GM13976 (cell line): Measurements from ENCODE around the gene SGSM1.
"Not testable (repeated sequence)": the region's sequence is repeated elsewhere in the genome, so short reads cannot be mapped to it uniquely, and the experiment has no call there.

Experiments
- DNase-seq: peaks from one replicate; pipeline ENCODE4 v3.0.0; 2012; ENCODE audit warnings: low spot score
- in situ Hi-C: fragments of 300-500 bp; cut with MboI; formaldehyde crosslinking; loops from one replicate; pipeline ENCODE4 v1.12.0; 2022; ENCODE audit warnings: low sequenced_read_pairs, mixed read lengths, inconsistent platforms; ENCODE audit not compliant: unreplicated experiment
- TF ChIP-seq, protein P1 (sequence below): IDR thresholded peaks from 2 replicates; pipeline ENCODE4 v1.5.1; 2012; ENCODE audit warnings: borderline replicate concordance, mild to moderate bottlenecking; ENCODE audit not compliant: insufficient read depth; ENCODE audit errors: extremely low read depth, missing control alignments, control extremely low read depth

SGSM1 gene

DNA sequence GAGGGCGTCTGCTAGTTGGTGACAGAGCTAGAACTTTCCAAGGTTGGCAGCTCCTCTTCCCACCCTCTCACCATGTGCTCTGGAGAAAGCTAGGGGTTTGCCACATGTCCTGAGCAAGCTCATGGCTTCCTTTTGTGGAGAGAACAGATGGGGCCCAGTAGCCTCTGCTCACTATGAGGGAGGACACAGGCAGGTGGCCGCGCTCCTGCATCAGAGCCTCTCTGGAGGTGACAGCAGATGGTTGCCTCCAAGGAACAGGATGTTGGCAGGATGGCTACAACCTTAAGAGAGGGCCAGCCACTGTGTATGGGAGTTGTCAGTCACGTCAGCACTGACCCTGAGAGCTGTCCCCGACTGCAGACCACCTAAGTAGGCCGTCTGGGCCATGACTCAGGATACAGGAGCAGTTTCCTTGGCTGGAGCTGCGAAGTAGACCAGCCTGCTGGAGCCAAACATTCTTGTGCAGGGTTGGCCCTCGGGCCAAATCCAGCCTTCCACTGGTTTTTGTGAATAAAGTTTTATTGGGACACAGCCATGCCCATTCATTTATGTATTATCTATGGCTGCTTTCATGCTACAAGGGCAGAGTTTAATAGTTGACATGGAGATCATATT lies 28.0 kb downstream of the SGSM1 start:
- no peak for DNase-seq
- in situ Hi-C loops, result no loop called here
- TF ChIP-seq, protein P1, sequence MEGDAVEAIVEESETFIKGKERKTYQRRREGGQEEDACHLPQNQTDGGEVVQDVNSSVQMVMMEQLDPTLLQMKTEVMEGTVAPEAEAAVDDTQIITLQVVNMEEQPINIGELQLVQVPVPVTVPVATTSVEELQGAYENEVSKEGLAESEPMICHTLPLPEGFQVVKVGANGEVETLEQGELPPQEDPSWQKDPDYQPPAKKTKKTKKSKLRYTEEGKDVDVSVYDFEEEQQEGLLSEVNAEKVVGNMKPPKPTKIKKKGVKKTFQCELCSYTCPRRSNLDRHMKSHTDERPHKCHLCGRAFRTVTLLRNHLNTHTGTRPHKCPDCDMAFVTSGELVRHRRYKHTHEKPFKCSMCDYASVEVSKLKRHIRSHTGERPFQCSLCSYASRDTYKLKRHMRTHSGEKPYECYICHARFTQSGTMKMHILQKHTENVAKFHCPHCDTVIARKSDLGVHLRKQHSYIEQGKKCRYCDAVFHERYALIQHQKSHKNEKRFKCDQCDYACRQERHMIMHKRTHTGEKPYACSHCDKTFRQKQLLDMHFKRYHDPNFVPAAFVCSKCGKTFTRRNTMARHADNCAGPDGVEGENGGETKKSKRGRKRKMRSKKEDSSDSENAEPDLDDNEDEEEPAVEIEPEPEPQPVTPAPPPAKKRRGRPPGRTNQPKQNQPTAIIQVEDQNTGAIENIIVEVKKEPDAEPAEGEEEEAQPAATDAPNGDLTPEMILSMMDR, result no peak

DNA sequence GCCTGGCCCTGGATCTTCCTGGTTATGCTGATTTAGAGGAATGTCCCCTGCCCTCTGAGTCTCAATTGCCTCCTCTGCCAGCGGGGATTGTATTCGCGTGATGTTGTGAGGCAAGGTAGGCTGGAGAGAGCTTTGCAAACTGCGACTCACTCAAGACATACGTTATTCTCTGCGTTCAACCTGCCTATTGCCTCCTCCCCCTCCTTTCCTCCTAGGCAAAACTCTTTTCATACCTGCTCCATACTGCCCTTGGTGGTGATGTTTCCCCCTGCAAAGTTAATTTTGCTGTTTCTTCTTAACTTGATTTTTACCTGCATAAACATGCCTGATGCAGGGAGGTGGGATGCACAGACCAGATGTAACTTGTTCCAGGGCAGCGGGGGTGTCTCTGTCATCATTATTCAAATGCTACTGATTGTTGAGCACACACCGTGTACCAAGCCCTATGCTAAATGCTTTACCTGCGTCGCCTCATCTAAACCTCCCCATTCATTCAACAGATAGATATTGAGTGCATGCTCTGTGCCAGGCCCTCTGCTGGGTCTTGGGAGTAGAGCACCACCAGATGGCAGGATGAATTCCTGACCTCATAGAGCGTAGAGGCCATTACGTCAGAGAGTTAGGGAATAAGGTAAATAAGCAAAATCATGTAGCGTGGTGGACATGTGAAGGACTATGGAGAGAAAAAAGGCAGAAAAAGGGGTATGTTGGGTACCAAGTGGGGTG lies 29.0 kb downstream of the SGSM1 start:
- TF ChIP-seq, protein P1, result no peak
- in situ Hi-C loops, result no loop called here
- no peak for DNase-seq

DNA sequence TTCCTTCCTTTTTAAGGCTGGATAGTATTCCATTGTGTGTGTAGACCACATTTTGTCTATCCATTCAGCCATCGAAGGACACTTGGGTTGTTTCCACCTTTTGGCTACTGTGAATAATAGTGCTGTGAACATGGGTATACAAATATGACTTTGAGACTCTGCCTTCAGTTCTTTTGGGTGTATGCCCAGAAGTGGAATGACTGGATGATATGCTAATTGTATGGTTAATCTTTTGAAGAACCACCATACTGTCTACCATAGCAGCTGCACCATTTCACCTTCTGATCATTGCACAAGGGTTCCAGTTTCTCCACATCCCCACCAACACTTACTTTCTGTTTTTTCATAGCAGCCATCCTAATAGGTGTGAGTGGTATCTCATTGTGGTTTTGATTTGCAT lies 30.3 kb downstream of the SGSM1 start:
- no peak for DNase-seq
- in situ Hi-C loops, result no loop called here
- TF ChIP-seq, protein P1, result no peak

DNA sequence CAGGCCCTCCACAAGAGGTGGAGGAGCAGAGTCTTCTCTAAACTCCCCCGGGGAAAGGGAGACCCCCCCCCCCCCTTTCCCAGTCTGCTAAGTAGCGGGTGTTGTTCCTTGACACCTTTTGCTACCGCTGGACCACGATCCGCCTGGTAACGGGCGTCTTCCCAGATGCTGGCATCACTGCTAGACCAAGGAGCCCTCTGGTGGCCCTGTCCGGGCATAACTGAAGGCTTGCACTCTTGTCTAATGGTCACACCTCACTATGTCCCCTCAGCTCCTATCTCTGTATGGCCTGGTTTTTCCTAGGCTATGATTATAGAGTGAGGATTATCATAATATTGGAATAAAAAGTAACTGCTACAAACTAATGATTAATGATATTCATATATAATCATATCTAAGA lies 31.5 kb downstream of the SGSM1 start:
- in situ Hi-C loops, DNase-seq: not testable (repeated sequence)

DNA sequence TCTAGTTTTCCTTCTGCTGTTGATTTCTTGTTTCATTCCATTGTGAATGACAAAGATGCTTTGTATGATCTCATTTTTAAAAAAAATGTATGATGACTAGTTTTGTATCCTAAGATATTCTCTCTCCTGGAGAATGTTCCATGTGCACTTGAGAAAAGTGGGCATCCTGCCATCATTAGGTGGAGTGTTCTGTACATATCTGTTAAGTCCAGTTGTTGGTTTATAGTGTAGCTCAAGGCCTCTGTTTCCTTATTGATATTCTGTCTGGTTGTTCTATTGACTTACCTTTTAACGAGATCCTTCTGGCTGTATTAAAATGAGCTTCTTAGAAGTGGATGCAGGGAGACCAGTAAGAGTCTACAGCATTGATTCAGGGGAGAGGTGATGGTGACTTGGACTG lies 35.2 kb downstream of the SGSM1 start:
- no peak for DNase-seq
- in situ Hi-C loops, result no loop called here
- TF ChIP-seq, protein P1, result no peak

DNA sequence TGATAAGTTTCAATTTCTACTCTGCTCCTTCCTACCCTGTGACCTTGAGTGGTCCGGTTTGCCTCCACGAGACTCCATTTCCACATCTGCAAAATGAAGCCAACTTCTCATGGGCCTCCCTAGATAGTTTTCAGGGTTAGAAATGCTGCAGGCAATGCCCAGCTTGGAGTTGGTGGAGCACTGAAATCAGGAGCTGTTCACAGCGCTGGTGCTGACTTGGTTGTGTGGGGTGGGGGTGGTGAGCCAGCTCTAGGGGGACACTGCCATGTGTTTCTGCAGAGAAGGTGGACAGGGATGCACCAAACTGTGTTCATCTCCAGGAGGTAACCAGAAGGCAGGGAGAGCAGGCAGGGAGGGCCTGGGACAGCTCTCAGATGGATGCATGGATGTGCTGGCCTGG lies 37.0 kb downstream of the SGSM1 start:
- TF ChIP-seq, protein P1, result no peak
- DNase-seq, result no peak
- in situ Hi-C loops, result no loop called here
